NCI-H2107 treated with DMSO at 0.1 percent for 48 hours (cell line): Measurements from ENCODE around the gene UTP4.

ENCODE experiments used
- DNase-seq: peaks from one replicate; lab custom pipeline; 2025; ENCODE audit not compliant: unreplicated experiment; lab: John Stamatoyannopoulos, UW

Gene UTP4

GRCh38 chr16:69132424-69133252, at the start of gene UTP4, which contains the start of gene CHTF8:
Gene UTP4 (plus strand): TSS chr16:69132649. CDS start chr16:69133460, 811 bp downstream.
Gene CHTF8 (minus strand): TSS chr16:69132588. CDS start chr16:69121458, 11,130 bp downstream.
- peak; percentile 22 for DNase-seq

- no peak for DNase-seq
Observed at GRCh38 chr16:69083306-69083941, 49.0 kb upstream of the UTP4 start.

GRCh38 chr16:69084289-69084688, 48.2 kb upstream of the UTP4 start:
- DNase-seq: no peak

GRCh38 chr16:69085032-69085695, 47.3 kb upstream of the UTP4 start:
- no peak for DNase-seq

GRCh38 chr16:69087161-69087581, 45.3 kb upstream of the UTP4 start:
- no peak for DNase-seq

GRCh38 chr16:69088684-69089083, 43.8 kb upstream of the UTP4 start:
- no peak for DNase-seq

- peak; percentile 73 for DNase-seq
Observed at GRCh38 chr16:69089091-69089910, 43.1 kb upstream of the UTP4 start.

- peak; percentile 54 for DNase-seq
Observed at GRCh38 chr16:69093974-69094373, 38.5 kb upstream of the UTP4 start.

- DNase-seq: no peak
Observed at GRCh38 chr16:69094501-69094900, 37.9 kb upstream of the UTP4 start.

- no peak for DNase-seq
Observed at GRCh38 chr16:69095193-69095592, 37.3 kb upstream of the UTP4 start.

- peak; percentile 69 for DNase-seq
Observed at GRCh38 chr16:69100071-69100691, 32.3 kb upstream of the UTP4 start.

GRCh38 chr16:69105501-69106361, 26.7 kb upstream of the UTP4 start, which contains the start of gene HAS3:
Gene HAS3 (plus strand): TSS chr16:69105653. CDS start chr16:69109396, 3,743 bp downstream.
- DNase-seq: peak; percentile 53

GRCh38 chr16:69106491-69107315, 25.7 kb upstream of the UTP4 start:
- DNase-seq: no peak

GRCh38 chr16:69107316-69107962, 25.0 kb upstream of the UTP4 start:
- DNase-seq: no peak

- no peak for DNase-seq
Observed at GRCh38 chr16:69108064-69108904, 24.2 kb upstream of the UTP4 start.

GRCh38 chr16:69108905-69109252, 23.6 kb upstream of the UTP4 start:
- no peak for DNase-seq
